HEK293T (cell line): ENCODE results near the gene CAPRIN1.

Experiments used
- BHLHE40 ChIP-seq: fragments of 450-650 bp; IDR thresholded peaks from 2 replicates; pipeline ENCODE4 v1.6.1; 2016; ENCODE audit warnings: mild to moderate bottlenecking, moderate library complexity, borderline replicate concordance
- ELF4 ChIP-seq: fragments of 450-650 bp; IDR thresholded peaks from 2 replicates; pipeline ENCODE4 v1.6.1; 2017; ENCODE audit warnings: antibody characterized with exemption
- FOXK2 ChIP-seq: fragments of 450-650 bp; IDR thresholded peaks from 2 replicates; pipeline ENCODE4 v1.6.1; 2016; ENCODE audit warnings: mild to moderate bottlenecking
- FOXM1 ChIP-seq: fragments of 450-650 bp; IDR thresholded peaks from 2 replicates; pipeline ENCODE4 v1.6.1; 2017; ENCODE audit warnings: mild to moderate bottlenecking, borderline replicate concordance
- HDGF ChIP-seq: fragments of 450-650 bp; IDR thresholded peaks from 2 replicates; pipeline ENCODE4 v1.6.1; 2017; ENCODE audit warnings: antibody characterized with exemption, borderline replicate concordance
- L3MBTL2 ChIP-seq: fragments of 450-650 bp; conservative IDR thresholded peaks from 2 replicates; pipeline ENCODE4 v1.6.1; 2016; ENCODE audit warnings: mild to moderate bottlenecking
- LEF1 ChIP-seq: fragments of 450-650 bp; IDR thresholded peaks from 2 replicates; pipeline ENCODE4 v1.6.1; 2017; ENCODE audit warnings: mild to moderate bottlenecking, borderline replicate concordance
- NFRKB ChIP-seq: fragments of 450-650 bp; IDR thresholded peaks from 2 replicates; pipeline ENCODE4 v1.6.1; 2016; ENCODE audit warnings: mild to moderate bottlenecking, moderate library complexity
- SP1 ChIP-seq: fragments of 450-650 bp; IDR thresholded peaks from 2 replicates; pipeline ENCODE4 v1.6.1; 2017
- SUZ12 ChIP-seq: fragments of 450-650 bp; IDR thresholded peaks from 2 replicates; pipeline ENCODE4 v1.6.1; 2016; ENCODE audit warnings: mild to moderate bottlenecking
- TARDBP ChIP-seq: fragments of 450-650 bp; IDR thresholded peaks from 2 replicates; pipeline ENCODE4 v1.6.1; 2016
- ZNF384 ChIP-seq: fragments of 450-650 bp; IDR thresholded peaks from 2 replicates; pipeline ENCODE4 v1.6.1; 2016
- TF ChIP-seq, protein P1 (sequence below): fragments of 450-650 bp; IDR thresholded peaks from 2 replicates; pipeline ENCODE4 v1.6.1; 2016

DNA sequence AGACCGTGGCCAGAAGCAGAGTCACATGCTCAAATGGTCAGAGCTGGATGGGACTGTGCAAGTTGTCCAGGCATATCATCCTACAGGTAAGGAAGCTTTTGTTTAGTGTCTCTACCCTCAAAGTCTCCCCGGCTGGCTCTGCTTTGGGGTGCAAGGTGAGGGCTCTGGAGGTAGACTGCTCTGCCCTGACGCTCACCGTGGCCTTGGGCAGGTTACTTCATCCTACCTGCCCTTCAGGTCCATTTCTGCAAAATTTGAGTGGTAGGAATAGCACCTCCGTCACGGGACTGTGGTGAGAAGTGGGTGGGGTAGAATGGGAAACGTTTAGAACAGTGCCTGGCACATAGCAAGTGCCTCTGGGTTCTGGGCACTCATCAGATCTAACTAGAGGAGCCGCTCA is 96.0 kb downstream of the CAPRIN1 start:
- TF ChIP-seq L3MBTL2 (no peak), NFRKB (no peak), ELF4 (no peak), TARDBP (no peak), SUZ12 (no peak), FOXK2 (no peak), SP1 (no peak), LEF1 (no peak), FOXM1 (no peak), BHLHE40 (no peak), HDGF (no peak), ZNF384 (no peak)
- TF ChIP-seq, protein P1, sequence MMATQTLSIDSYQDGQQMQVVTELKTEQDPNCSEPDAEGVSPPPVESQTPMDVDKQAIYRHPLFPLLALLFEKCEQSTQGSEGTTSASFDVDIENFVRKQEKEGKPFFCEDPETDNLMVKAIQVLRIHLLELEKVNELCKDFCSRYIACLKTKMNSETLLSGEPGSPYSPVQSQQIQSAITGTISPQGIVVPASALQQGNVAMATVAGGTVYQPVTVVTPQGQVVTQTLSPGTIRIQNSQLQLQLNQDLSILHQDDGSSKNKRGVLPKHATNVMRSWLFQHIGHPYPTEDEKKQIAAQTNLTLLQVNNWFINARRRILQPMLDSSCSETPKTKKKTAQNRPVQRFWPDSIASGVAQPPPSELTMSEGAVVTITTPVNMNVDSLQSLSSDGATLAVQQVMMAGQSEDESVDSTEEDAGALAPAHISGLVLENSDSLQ, result no peak
